ENCODE data around the gene CASKIN2.
A peak's percentile ranks its signal among the peaks of the same experiment; 100 is the strongest.
"Not testable (repeated sequence)": the region's sequence is repeated elsewhere in the genome, so short reads cannot be mapped to it uniquely, and the experiment has no call there.

CASKIN2 gene

GRCh38 chr17:75482098-75482942, 33.0 kb downstream of the CASKIN2 start:
- no peak for TF ChIP-seq YY1 (IDR thresholded peaks at IDR 0.05; ENCODE audit: insufficient read depth, insufficient read length)
- TF ChIP-seq ZNF274 (IDR thresholded peaks at IDR 0.05; ENCODE audit: low read depth, low read length) = no peak
- no peak for TF ChIP-seq SUZ12 (IDR thresholded peaks at IDR 0.05; ENCODE audit: extremely low read depth, insufficient read depth, insufficient read length)
- Histone ChIP-seq H3K4me3 (ENCODE audit: insufficient read length, low read depth) (no peak overlapping the region), H3K27me3 (ENCODE audit: insufficient read depth, insufficient read length) (no peaks in the 10 kb centered on the region), H3K9ac (ENCODE audit: insufficient read length, low read depth) (no peak overlapping the region), H3K9me3 (ENCODE audit: insufficient read depth, low read length) (no peaks in the 10 kb centered on the region), H3K4me1 (ENCODE audit: insufficient read depth, insufficient read length) (peaks cover 28% of the 10 kb centered on the region), H3K36me3 (ENCODE audit: insufficient read depth, insufficient read length, low read length) (peaks cover 27% of the 10 kb centered on the region)
- no peak for DNase-seq (ENCODE audit: low read depth, low spot score)

DNA sequence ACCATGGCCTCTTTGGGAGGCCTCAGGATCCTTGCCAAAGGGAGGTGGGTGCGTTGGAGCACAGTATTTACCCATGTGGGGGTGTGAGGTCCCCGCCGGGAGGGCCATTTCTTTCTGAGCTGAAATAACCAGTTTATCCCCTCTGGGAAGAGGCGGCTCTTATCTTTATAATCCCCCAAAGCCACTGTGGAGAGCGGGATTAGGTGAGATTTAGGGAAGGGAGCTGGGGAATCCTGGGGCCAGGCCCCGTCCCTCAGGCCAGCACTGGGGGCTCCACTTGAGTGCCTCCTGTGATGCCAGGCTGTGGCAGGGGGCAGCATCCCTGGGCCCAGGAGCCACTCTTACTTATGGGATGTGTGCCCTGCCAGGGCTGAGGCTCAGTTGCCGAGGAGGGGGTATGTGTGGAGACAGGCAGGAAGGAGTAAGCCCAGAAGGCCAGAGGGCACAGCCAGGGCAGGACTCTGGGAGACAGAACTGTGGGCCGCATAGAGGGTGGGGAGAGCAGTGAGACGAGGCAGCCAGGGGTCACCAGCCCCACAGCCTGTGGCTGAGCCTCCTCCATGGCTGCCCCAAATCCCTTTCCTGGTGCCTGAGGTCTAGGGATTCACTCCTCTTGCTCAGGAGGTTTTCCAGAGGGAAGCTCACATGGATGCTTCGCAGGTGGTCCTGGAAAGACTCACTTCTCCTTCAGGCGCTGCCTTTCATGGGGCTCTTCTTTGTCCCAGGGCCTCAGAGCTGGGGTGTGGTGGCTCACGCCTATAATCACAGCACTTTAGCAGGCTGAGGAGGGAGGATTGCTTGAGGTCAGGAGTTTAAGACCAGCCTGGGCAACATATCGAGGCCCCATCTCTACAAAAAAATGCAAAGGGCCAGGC, 33.9 kb downstream of the CASKIN2 start:
- H3K4me3 ChIP-seq (ENCODE audit: insufficient read length, low read depth) = no peak overlapping the region
- no peak for TF ChIP-seq YY1 (IDR thresholded peaks at IDR 0.05; ENCODE audit: insufficient read depth, insufficient read length)
- TF ChIP-seq ZNF274 (IDR thresholded peaks at IDR 0.05; ENCODE audit: low read depth, low read length) = no peak
- TF ChIP-seq SUZ12 (IDR thresholded peaks at IDR 0.05; ENCODE audit: extremely low read depth, insufficient read depth, insufficient read length) = no peak
- H3K9ac ChIP-seq (ENCODE audit: insufficient read length, low read depth) = peak overlapping the region; percentile 9
- H3K27me3 ChIP-seq (ENCODE audit: insufficient read depth, insufficient read length) = no peaks in the 10 kb centered on the region
- DNase-seq (ENCODE audit: low read depth, low spot score) = no peak
- H3K9me3 ChIP-seq (ENCODE audit: insufficient read depth, low read length) = no peaks in the 10 kb centered on the region
- peaks cover 29% of the 10 kb centered on the region for H3K36me3 ChIP-seq (ENCODE audit: insufficient read depth, insufficient read length, low read length)
- H3K4me1 ChIP-seq (ENCODE audit: insufficient read depth, insufficient read length) = peaks cover 28% of the 10 kb centered on the region

DNA sequence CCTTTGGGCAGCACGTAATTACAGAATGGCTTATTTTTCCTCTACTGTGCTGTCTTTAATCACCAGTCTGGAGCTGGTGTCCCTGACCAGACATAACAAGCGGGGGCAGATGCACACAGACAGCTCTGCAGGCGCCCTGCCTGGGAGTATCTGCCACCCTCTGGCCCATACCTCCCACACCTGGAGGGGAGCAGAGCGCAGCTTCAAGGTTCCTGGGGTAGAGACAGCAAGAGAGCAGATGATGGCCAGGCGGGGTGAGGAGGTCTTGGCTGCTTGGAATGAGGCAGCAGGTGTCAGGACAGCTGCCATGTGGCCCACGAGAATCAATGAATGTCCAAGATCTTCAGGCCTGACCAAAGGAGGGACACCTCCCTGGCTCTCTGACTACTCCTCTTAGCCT, 35.1 kb downstream of the CASKIN2 start:
- TF ChIP-seq ZNF274 (IDR thresholded peaks at IDR 0.05; ENCODE audit: low read depth, low read length) (no peak), SUZ12 (IDR thresholded peaks at IDR 0.05; ENCODE audit: extremely low read depth, insufficient read depth, insufficient read length) (no peak), YY1 (IDR thresholded peaks at IDR 0.05; ENCODE audit: insufficient read depth, insufficient read length) (no peak)
- no peaks in the 10 kb centered on the region for H3K9me3 ChIP-seq (ENCODE audit: insufficient read depth, low read length)
- H3K4me3 ChIP-seq (ENCODE audit: insufficient read length, low read depth) = no peak overlapping the region
- peaks cover 27% of the 10 kb centered on the region for H3K36me3 ChIP-seq (ENCODE audit: insufficient read depth, insufficient read length, low read length)
- H3K9ac ChIP-seq (ENCODE audit: insufficient read length, low read depth) = no peak overlapping the region
- no peak for DNase-seq (ENCODE audit: low read depth, low spot score)
- no peaks in the 10 kb centered on the region for H3K27me3 ChIP-seq (ENCODE audit: insufficient read depth, insufficient read length)
- peaks cover 29% of the 10 kb centered on the region for H3K4me1 ChIP-seq (ENCODE audit: insufficient read depth, insufficient read length)

DNA sequence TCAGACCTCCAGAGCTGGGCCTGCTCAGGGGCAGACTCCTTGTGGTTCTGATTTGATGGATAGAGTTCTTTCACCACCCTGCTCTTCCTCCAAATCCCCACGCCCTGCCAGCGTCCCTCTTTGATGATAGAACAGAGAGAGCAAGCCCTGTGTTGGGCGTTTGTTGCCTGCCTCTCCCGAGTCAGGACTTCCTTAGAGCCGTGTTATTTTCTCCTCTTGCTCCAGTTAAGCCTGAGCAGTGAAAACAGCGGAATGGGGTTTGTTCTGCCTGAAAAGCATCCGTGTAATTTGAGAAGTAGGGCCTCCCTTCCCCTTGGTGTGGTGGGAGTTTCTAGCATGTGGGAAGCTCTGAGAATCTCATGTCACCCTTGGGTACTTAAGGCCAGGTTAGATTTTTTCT, 36.8 kb downstream of the CASKIN2 start:
- Histone ChIP-seq H3K9me3 (ENCODE audit: insufficient read depth, low read length) (no peaks in the 10 kb centered on the region), H3K4me3 (ENCODE audit: insufficient read length, low read depth) (no peak overlapping the region), H3K36me3 (ENCODE audit: insufficient read depth, insufficient read length, low read length) (peaks cover 39% of the 10 kb centered on the region), H3K27me3 (ENCODE audit: insufficient read depth, insufficient read length) (no peaks in the 10 kb centered on the region), H3K4me1 (ENCODE audit: insufficient read depth, insufficient read length) (peaks cover 27% of the 10 kb centered on the region), H3K9ac (ENCODE audit: insufficient read length, low read depth) (peak overlapping the region; percentile 63)
- TF ChIP-seq YY1 (IDR thresholded peaks at IDR 0.05; ENCODE audit: insufficient read depth, insufficient read length) = no peak
- no peak for TF ChIP-seq ZNF274 (IDR thresholded peaks at IDR 0.05; ENCODE audit: low read depth, low read length)
- TF ChIP-seq SUZ12 (IDR thresholded peaks at IDR 0.05; ENCODE audit: extremely low read depth, insufficient read depth, insufficient read length) = no peak
- no peak for DNase-seq (ENCODE audit: low read depth, low spot score)

DNA sequence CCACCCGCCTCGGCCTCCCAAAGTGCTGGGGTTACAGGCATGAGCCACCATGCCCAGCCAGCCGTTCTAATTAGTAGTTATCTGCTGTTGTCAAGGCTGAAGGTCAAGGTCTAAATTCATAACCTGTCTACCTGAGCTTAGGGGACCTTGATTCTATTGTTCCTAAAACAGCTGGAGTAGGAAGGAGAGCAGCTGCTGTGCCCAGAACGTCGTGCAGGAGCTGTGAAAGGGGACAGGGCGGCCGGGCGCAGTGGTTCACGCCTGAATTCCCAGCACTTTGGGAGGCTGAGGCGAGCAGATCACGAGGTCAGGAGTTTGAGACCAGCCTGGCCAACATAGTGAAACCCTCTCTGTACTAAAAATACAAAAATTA, 37.9 kb downstream of the CASKIN2 start:
- Histone ChIP-seq H3K36me3 (ENCODE audit: insufficient read depth, insufficient read length, low read length) (peaks cover 45% of the 10 kb centered on the region), H3K4me1 (ENCODE audit: insufficient read depth, insufficient read length) (peaks cover 27% of the 10 kb centered on the region)
- not testable (repeated sequence) for H3K4me3 ChIP-seq (ENCODE audit: insufficient read length, low read depth); H3K9me3 ChIP-seq (ENCODE audit: insufficient read depth, low read length); H3K27me3 ChIP-seq (ENCODE audit: insufficient read depth, insufficient read length); DNase-seq (ENCODE audit: low read depth, low spot score); H3K9ac ChIP-seq (ENCODE audit: insufficient read length, low read depth)

- Histone ChIP-seq H3K4me1 (ENCODE audit: insufficient read depth, insufficient read length) (peaks cover 27% of the 10 kb centered on the region), H3K9me3 (ENCODE audit: insufficient read depth, low read length) (no peaks in the 10 kb centered on the region), H3K4me3 (ENCODE audit: insufficient read length, low read depth) (no peak overlapping the region), H3K9ac (ENCODE audit: insufficient read length, low read depth) (no peak overlapping the region), H3K27me3 (ENCODE audit: insufficient read depth, insufficient read length) (no peaks in the 10 kb centered on the region), H3K36me3 (ENCODE audit: insufficient read depth, insufficient read length, low read length) (peaks cover 50% of the 10 kb centered on the region)
- no peak for DNase-seq (ENCODE audit: low read depth, low spot score)
- TF ChIP-seq YY1 (IDR thresholded peaks at IDR 0.05; ENCODE audit: insufficient read depth, insufficient read length) (no peak), SUZ12 (IDR thresholded peaks at IDR 0.05; ENCODE audit: extremely low read depth, insufficient read depth, insufficient read length) (no peak), ZNF274 (IDR thresholded peaks at IDR 0.05; ENCODE audit: low read depth, low read length) (no peak)
Measured at GRCh38 chr17:75476752-75477489, 38.4 kb downstream of the CASKIN2 start.

GRCh38 chr17:75476271-75476671, 39.1 kb downstream of the CASKIN2 start:
- H3K9ac ChIP-seq (ENCODE audit: insufficient read length, low read depth) = no peak overlapping the region

More at GRCh38 chr17:75476271-75476671, 39.1 kb downstream of the CASKIN2 start:
- Histone ChIP-seq H3K9me3 (ENCODE audit: insufficient read depth, low read length) (no peaks in the 10 kb centered on the region), H3K4me3 (ENCODE audit: insufficient read length, low read depth) (no peak overlapping the region), H3K36me3 (ENCODE audit: insufficient read depth, insufficient read length, low read length) (peaks cover 53% of the 10 kb centered on the region), H3K4me1 (ENCODE audit: insufficient read depth, insufficient read length) (peaks cover 22% of the 10 kb centered on the region), H3K27me3 (ENCODE audit: insufficient read depth, insufficient read length) (no peaks in the 10 kb centered on the region)
- TF ChIP-seq SUZ12 (IDR thresholded peaks at IDR 0.05; ENCODE audit: extremely low read depth, insufficient read depth, insufficient read length) (no peak), ZNF274 (IDR thresholded peaks at IDR 0.05; ENCODE audit: low read depth, low read length) (no peak), YY1 (IDR thresholded peaks at IDR 0.05; ENCODE audit: insufficient read depth, insufficient read length) (no peak)
- DNase-seq (ENCODE audit: low read depth, low spot score) = no peak
